ENCODE results near the gene IGFBP5.

Gene IGFBP5

DNA sequence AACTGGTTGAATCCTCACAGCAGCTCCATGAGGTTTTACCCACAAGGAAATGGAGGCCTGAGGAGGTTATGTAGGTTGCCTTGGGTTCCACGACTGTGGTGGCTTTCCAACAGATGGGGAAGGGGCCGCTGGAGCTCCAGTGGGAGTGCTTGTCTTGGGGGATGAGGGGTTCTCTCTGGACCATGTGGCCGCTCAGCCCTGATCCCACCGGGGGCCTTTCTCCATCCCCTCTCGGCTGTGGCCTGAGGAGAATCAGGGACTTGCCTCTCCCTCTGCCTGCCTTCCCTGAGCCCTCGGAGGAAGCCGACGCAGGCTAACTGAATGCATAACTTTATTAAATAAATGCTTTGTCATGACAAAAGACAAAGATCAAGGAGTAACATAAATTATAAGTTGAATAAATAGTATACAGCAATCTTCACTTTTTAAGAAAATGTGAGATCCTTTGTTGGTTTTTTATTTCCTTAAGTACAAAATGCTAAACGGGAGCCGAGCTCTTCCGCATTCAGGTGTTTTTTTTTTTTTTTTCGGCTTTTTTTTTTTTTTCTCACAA is 23.5 kb downstream of the IGFBP5 start:
- Histone ChIP-seq H3K4me1 (ENCODE audit: control insufficient read depth in 1 of 2, insufficient read depth in 1 of 2, low read depth in 1 of 2, low read length in 1 of 2) (no peaks in the 10 kb centered on the region), H3K4me3 (ENCODE audit: low read depth in 1 of 2, low read length in 1 of 2) (no peak overlapping the region), H3K27ac (no peak overlapping the region), H3K27me3 (peaks cover 7% of the 10 kb centered on the region), H3K36me3 (no peaks in the 10 kb centered on the region), H3K9me3 (no peaks in the 10 kb centered on the region)
- no peak for TF ChIP-seq CTCF (IDR thresholded peaks at IDR 0.05)

GRCh38 chr2:216671081-216671411 is 24.3 kb downstream of the IGFBP5 start:
- no peak for TF ChIP-seq CTCF (IDR thresholded peaks at IDR 0.05)
- no peak overlapping the region for H3K4me3 ChIP-seq (ENCODE audit: low read depth in 1 of 2, low read length in 1 of 2)
- H3K27ac ChIP-seq: no peak overlapping the region
- no peaks in the 10 kb centered on the region for H3K9me3 ChIP-seq
- H3K27me3 ChIP-seq: peaks cover 4% of the 10 kb centered on the region
- no peaks in the 10 kb centered on the region for H3K4me1 ChIP-seq (ENCODE audit: control insufficient read depth in 1 of 2, insufficient read depth in 1 of 2, low read depth in 1 of 2, low read length in 1 of 2)
- H3K36me3 ChIP-seq: no peaks in the 10 kb centered on the region

GRCh38 chr2:216670266-216671080 is 24.9 kb downstream of the IGFBP5 start:
- H3K4me1 ChIP-seq (ENCODE audit: control insufficient read depth in 1 of 2, insufficient read depth in 1 of 2, low read depth in 1 of 2, low read length in 1 of 2): no peaks in the 10 kb centered on the region
- no peaks in the 10 kb centered on the region for H3K27me3 ChIP-seq
- no peak overlapping the region for H3K4me3 ChIP-seq (ENCODE audit: low read depth in 1 of 2, low read length in 1 of 2)
- no peak overlapping the region for H3K27ac ChIP-seq
- no peaks in the 10 kb centered on the region for H3K36me3 ChIP-seq
- no peaks in the 10 kb centered on the region for H3K9me3 ChIP-seq
- no peak for TF ChIP-seq CTCF (IDR thresholded peaks at IDR 0.05)

DNA sequence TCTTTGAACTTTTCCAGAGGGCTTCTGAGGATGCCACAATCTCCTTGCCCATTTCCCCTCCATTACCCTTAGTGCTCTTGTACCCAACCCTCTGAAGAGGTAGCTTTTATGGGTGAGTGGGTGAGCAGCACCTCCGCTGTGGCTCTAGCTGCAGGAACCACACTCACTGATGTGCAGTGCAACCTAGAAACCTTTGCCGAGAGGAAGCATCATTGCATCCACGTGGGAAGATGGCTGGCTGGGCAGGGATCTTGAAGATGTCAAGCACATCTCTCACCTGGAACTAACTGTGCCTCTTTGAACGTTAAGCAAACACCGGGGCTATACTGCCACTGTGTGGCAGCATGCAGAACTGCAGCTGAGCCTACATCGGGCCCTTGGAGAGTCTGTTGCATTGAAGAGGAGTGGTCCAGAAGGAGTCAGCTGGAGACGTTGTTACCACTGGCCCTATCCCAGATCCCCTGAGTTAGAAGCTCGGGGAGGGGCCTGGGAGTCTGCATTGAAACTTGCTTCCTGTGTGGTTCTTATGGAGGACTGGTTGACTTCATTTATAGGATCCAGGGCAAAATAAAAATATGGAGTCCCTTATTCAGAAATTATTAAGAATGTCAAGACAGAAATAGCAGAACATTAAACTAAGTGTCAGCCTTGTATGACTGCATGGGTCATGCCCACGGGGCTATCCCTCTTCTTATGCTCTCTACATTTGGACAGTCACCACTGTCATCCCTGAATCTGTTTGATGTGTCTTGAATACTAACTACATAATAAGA is 28.7 kb downstream of the IGFBP5 start:
- Histone ChIP-seq H3K27me3 (no peaks in the 10 kb centered on the region), H3K4me1 (ENCODE audit: control insufficient read depth in 1 of 2, insufficient read depth in 1 of 2, low read depth in 1 of 2, low read length in 1 of 2) (no peaks in the 10 kb centered on the region), H3K4me3 (ENCODE audit: low read depth in 1 of 2, low read length in 1 of 2) (no peak overlapping the region), H3K9me3 (no peaks in the 10 kb centered on the region), H3K36me3 (no peaks in the 10 kb centered on the region), H3K27ac (no peak overlapping the region)
- peak; percentile 81 for TF ChIP-seq CTCF (IDR thresholded peaks at IDR 0.05)

GRCh38 chr2:216665717-216666116 is 29.6 kb downstream of the IGFBP5 start:
- TF ChIP-seq CTCF (IDR thresholded peaks at IDR 0.05): no peak
- H3K36me3 ChIP-seq: no peaks in the 10 kb centered on the region
- H3K4me3 ChIP-seq (ENCODE audit: low read depth in 1 of 2, low read length in 1 of 2): no peak overlapping the region

More at GRCh38 chr2:216665717-216666116, 29.6 kb downstream of the IGFBP5 start:
- Histone ChIP-seq H3K4me1 (ENCODE audit: control insufficient read depth in 1 of 2, insufficient read depth in 1 of 2, low read depth in 1 of 2, low read length in 1 of 2) (no peaks in the 10 kb centered on the region), H3K9me3 (no peaks in the 10 kb centered on the region), H3K27me3 (no peaks in the 10 kb centered on the region), H3K27ac (no peak overlapping the region)

Data from neutrophil (primary cell).